ENCODE data around the gene RSU1. TPM values are rescaled to one million over a fixed set of nuclear protein-coding genes. Genes with fewer than 3 reads are reported as not detected.

The RSU1 gene
- total RNA-seq, 4 donors from 2014 or later: 41.4 to 58.7 (median 57.4) TPM

DNA sequence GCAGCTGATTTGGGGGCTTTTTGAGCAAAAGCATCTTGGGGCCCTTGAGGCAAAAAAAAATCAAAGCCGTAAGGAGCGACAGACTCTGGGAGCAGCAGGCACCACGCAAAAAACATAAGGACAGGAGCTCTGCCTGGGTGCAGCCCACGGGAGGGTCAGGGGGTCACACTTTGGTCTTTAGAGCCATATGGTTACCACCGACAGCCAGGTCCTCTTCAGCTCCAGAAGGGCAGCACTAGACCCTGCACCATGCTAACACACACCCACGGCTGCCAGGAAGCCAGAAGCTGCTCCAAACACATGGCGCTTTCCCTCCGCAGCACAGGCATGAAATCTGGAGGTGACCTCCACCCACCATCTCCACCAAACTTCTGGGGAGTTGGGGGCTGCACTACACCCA is 47.1 kb downstream of the RSU1 start:
- no peak for DNase-seq (ENCODE audit: low spot score in 2 of 2)
- H3K27ac ChIP-seq: no peak overlapping the region
- no peaks in the 10 kb centered on the region for H3K4me1 ChIP-seq
- H3K27me3 ChIP-seq: no peaks in the 10 kb centered on the region
- 90% methylated on average over 8 of the region's 8 CpGs for WGBS
- H3K4me3 ChIP-seq: no peak overlapping the region
- no peaks in the 10 kb centered on the region for H3K36me3 ChIP-seq
- TF ChIP-seq POLR2AphosphoS5 (IDR thresholded peaks at IDR 0.05) (no peak), POLR2A (IDR thresholded peaks at IDR 0.05) (no peak), CTCF (IDR thresholded peaks at IDR 0.05) (no peak), EP300 (IDR thresholded peaks at IDR 0.05) (no peak)
- no peaks in the 10 kb centered on the region for H3K9me3 ChIP-seq

GRCh38 chr10:16769331-16769730 is 47.9 kb downstream of the RSU1 start:
- Histone ChIP-seq H3K9me3 (no peaks in the 10 kb centered on the region), H3K4me3 (no peak overlapping the region), H3K36me3 (no peaks in the 10 kb centered on the region), H3K27ac (no peak overlapping the region), H3K27me3 (no peaks in the 10 kb centered on the region), H3K4me1 (no peaks in the 10 kb centered on the region)
- no peak for DNase-seq (ENCODE audit: low spot score in 2 of 2)
- TF ChIP-seq CTCF (IDR thresholded peaks at IDR 0.05) (no peak), POLR2A (IDR thresholded peaks at IDR 0.05) (no peak), EP300 (IDR thresholded peaks at IDR 0.05) (no peak), POLR2AphosphoS5 (IDR thresholded peaks at IDR 0.05) (no peak)
- WGBS: 88% methylated on average over 7 of the region's 7 CpGs

DNA sequence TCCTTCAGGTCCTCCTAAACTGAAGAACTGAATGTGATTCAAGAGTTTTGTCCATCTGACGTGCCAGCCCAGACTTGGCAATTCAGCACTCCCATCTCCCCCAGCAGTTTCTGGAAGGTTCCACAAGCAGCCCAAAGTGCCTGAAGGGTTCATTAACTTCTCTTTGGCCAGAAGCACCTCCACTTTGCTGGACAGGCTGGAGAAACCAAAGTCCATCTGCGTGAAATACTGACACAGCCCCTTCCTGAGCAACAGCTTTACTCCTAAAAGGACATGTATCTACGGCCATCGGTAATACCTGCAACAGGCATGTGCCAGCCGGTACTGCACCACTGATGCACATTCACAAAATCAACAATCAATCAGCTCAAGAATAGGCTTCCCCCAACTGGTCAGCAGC is 48.5 kb downstream of the RSU1 start:
- 91% methylated on average over 4 of the region's 5 CpGs for WGBS

GRCh38 chr10:16765509-16766375 is 51.5 kb downstream of the RSU1 start:
- no peak overlapping the region for H3K27ac ChIP-seq
- peaks cover 10% of the 10 kb centered on the region for H3K36me3 ChIP-seq
- TF ChIP-seq CTCF (IDR thresholded peaks at IDR 0.05): no peak
- no peak for TF ChIP-seq POLR2A (IDR thresholded peaks at IDR 0.05)
- TF ChIP-seq EP300 (IDR thresholded peaks at IDR 0.05): no peak
- TF ChIP-seq POLR2AphosphoS5 (IDR thresholded peaks at IDR 0.05): no peak
- 83% methylated on average over 12 of the region's 12 CpGs for WGBS
- DNase-seq (ENCODE audit: low spot score in 2 of 2): no peak
- H3K4me1 ChIP-seq: no peaks in the 10 kb centered on the region
- H3K27me3 ChIP-seq: no peaks in the 10 kb centered on the region
- H3K9me3 ChIP-seq: no peaks in the 10 kb centered on the region
- no peak overlapping the region for H3K4me3 ChIP-seq

More for the DNA sequence above, 48.5 kb downstream of the RSU1 start:
- no peaks in the 10 kb centered on the region for H3K36me3 ChIP-seq
- H3K4me1 ChIP-seq: no peaks in the 10 kb centered on the region
- no peak for DNase-seq (ENCODE audit: low spot score in 2 of 2)
- no peak overlapping the region for H3K4me3 ChIP-seq
- no peaks in the 10 kb centered on the region for H3K27me3 ChIP-seq
- TF ChIP-seq POLR2AphosphoS5 (IDR thresholded peaks at IDR 0.05) (no peak), EP300 (IDR thresholded peaks at IDR 0.05) (no peak), CTCF (IDR thresholded peaks at IDR 0.05) (no peak), POLR2A (IDR thresholded peaks at IDR 0.05) (no peak)
- no peak overlapping the region for H3K27ac ChIP-seq
- no peaks in the 10 kb centered on the region for H3K9me3 ChIP-seq

- TF ChIP-seq POLR2A (IDR thresholded peaks at IDR 0.05): no peak
- TF ChIP-seq EP300 (IDR thresholded peaks at IDR 0.05): no peak
- TF ChIP-seq POLR2AphosphoS5 (IDR thresholded peaks at IDR 0.05): no peak
- no peak for TF ChIP-seq CTCF (IDR thresholded peaks at IDR 0.05)
- Histone ChIP-seq H3K4me1 (no peaks in the 10 kb centered on the region), H3K4me3 (no peak overlapping the region), H3K9me3 (no peaks in the 10 kb centered on the region), H3K36me3 (peaks cover 21% of the 10 kb centered on the region), H3K27ac (no peak overlapping the region), H3K27me3 (no peaks in the 10 kb centered on the region)
- DNase-seq (ENCODE audit: low spot score in 2 of 2): no peak
- 95% methylated on average over 8 of the region's 8 CpGs for WGBS
Measured at GRCh38 chr10:16761300-16761699, 55.9 kb downstream of the RSU1 start.

Data from suprapubic skin (tissue), 4 donors.